Measurements from ENCODE around the gene EP400.

GRCh38 chr12:131982041-131982440 is 32.3 kb downstream of the EP400 start:
- TF ChIP-seq CTCF (IDR thresholded peaks at IDR 0.05; ENCODE audit: control extremely low read depth in 1 of 3, insufficient read depth in 1 of 3, low read depth in 1 of 3, low read length in 3 of 3) (no peak), RAD21 (IDR thresholded peaks at IDR 0.05 in 1 of 2, conservative IDR thresholded peaks at IDR 0.05 in 1 of 2; ENCODE audit: low read depth in 2 of 2, low read length in 2 of 2) (no peak), MAX (IDR thresholded peaks at IDR 0.05) (no peak), CEBPB (IDR thresholded peaks at IDR 0.05; ENCODE audit: low read depth, low read length) (no peak), HDAC2 (IDR thresholded peaks at IDR 0.05; ENCODE audit: borderline replicate concordance in 1 of 2, low read depth in 2 of 2, low read length in 2 of 2) (no peak), SUZ12 (IDR thresholded peaks at IDR 0.05; ENCODE audit: low read length) (no peak), CBX8 (IDR thresholded peaks at IDR 0.05; ENCODE audit: borderline replicate concordance, low read depth, low read length) (no peak), TAF1 (IDR thresholded peaks at IDR 0.05; ENCODE audit: low read depth, low read length) (no peak), POLR2AphosphoS5 (IDR thresholded peaks at IDR 0.05; ENCODE audit: low read depth, low read length) (no peak), POLR2A (IDR thresholded peaks at IDR 0.05; ENCODE audit: control extremely low read depth in 1 of 2, low read depth in 2 of 2, low read length in 2 of 2) (no peak), EZH2 (IDR thresholded peaks at IDR 0.05; ENCODE audit: low read depth, low read length, severe bottlenecking) (no peak), CREB1 (IDR thresholded peaks at IDR 0.05) (no peak), EP300 (IDR thresholded peaks at IDR 0.05; ENCODE audit: borderline replicate concordance in 1 of 2, low read depth in 2 of 2, low read length in 2 of 2) (no peak)

All from H1 (cell line).